ENCODE data around the gene CHAF1A.

Gene CHAF1A

GRCh38 chr19:4492337-4493103 is 90.1 kb downstream of the CHAF1A start:
- Histone ChIP-seq H3K4me3 (ENCODE audit: low read length) (no peak overlapping the region), H3K9me2 (replicated peaks; ENCODE audit: control insufficient read depth, low read length) (no peaks in the 10 kb centered on the region), H4K20me1 (ENCODE audit: control insufficient read depth, insufficient read depth, low read depth, low read length) (no peaks in the 10 kb centered on the region), H3K27ac (ENCODE audit: low read depth, low read length) (no peak overlapping the region), H3K4me1 (ENCODE audit: control insufficient read depth, low read length) (no peaks in the 10 kb centered on the region), H3K36me3 (ENCODE audit: control insufficient read depth, low read length) (peaks cover 40% of the 10 kb centered on the region), H3K4me2 (ENCODE audit: low read length) (no peak overlapping the region), H3K9me3 (ENCODE audit: control insufficient read depth, insufficient read depth, low read length) (no peaks in the 10 kb centered on the region), H3K79me2 (ENCODE audit: control insufficient read depth, low read length) (no peaks in the 10 kb centered on the region), H3F3A (ENCODE audit: control insufficient read depth, insufficient read depth) (no peaks in the 10 kb centered on the region), H3K27me3 (ENCODE audit: control insufficient read depth, low read length) (no peaks in the 10 kb centered on the region)
- no peak for TF ChIP-seq EZH2phosphoT487 (IDR thresholded peaks at IDR 0.05; ENCODE audit: borderline replicate concordance, low read length)
- TF ChIP-seq CTCF (IDR thresholded peaks at IDR 0.05; ENCODE audit: low read depth, low read length, poor library complexity, severe bottlenecking), result no peak
